ENCODE measurements around the gene SNX25.
"Not testable (repeated sequence)": the region's sequence is repeated elsewhere in the genome, so short reads cannot be mapped to it uniquely, and the experiment has no call there.

SNX25 gene

DNA sequence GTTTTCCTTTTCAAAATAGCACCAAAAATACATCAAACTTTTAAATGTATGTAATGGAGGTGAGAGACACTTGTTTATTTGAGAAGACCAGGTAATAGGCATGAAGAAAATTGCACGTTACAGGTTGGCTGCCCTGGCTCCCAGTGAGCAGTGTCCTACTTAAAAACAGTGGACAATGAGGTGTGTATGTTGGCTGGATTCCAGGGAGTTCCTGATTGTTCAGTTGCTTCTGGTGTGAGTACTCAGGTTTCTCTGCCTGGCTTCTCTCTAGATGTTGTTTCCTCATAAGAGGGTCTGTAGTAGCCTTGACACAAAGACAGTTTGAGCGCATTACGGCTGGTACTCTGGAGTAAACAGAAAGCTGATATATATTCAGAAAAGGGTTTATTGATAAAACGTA is 29.4 kb downstream of the SNX25 start:
- no peak overlapping the region for H3K4me3 ChIP-seq (replicated peaks in 1 of 2; ENCODE audit: low read depth in 2 of 2, low read length in 2 of 2)
- no peak for TF ChIP-seq CTCF (IDR thresholded peaks at IDR 0.05; ENCODE audit: low read depth, low read length)
- peak in 1 of 2 donors; percentile 38 for DNase-seq (ENCODE audit: low read depth in 2 of 2)

- H3K4me3 ChIP-seq (replicated peaks in 1 of 2; ENCODE audit: low read depth in 2 of 2, low read length in 2 of 2); DNase-seq (ENCODE audit: low read depth in 2 of 2): not testable (repeated sequence)
Observed at GRCh38 chr4:185240486-185240885, 31.1 kb downstream of the SNX25 start.

DNA sequence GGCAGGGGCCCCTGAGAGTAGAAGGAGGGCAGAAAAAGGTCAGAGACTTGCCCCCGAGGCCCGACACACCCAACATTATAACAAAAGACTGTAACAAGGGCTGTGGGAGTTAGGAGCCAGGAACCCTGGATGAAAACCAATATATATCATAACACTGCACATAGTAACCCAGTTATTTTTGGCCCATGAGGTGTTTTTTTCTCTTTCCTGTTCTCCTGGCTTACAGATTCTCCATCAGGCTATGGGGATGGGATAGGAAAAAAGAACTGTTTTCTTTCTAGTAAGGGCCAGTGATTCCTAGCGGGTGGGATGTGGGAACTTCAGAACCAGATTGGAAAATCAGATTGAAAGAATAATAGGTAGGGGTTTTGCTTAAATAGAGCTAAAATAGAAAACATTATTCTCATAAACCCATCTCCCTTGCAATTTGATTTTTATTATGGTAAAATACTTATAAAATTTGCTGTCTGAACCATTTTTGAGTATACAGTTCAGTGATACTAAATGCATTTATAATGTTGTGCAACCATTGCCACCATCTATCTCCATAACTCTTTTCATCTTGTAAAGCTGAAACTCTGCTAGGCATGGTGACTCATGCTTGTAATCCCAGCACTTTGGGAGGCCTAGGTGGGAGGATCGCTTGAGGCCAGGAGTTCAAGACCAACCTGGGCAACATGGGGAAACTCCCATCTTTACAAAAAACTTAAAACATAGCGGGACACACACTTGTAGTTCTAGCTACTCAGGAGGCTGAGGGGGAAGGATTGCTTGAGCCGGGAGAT is 33.5 kb downstream of the SNX25 start:
- TF ChIP-seq CTCF (IDR thresholded peaks at IDR 0.05; ENCODE audit: low read depth, low read length): no peak
- no peak overlapping the region for H3K4me3 ChIP-seq (replicated peaks in 1 of 2; ENCODE audit: low read depth in 2 of 2, low read length in 2 of 2)
- peak; percentile 52 to 55 for DNase-seq (ENCODE audit: low read depth in 2 of 2)

GRCh38 chr4:185243879-185244278 is 34.5 kb downstream of the SNX25 start:
- TF ChIP-seq CTCF (IDR thresholded peaks at IDR 0.05; ENCODE audit: low read depth, low read length): no peak
- DNase-seq (ENCODE audit: low read depth in 2 of 2): no peak
- H3K4me3 ChIP-seq (replicated peaks in 1 of 2; ENCODE audit: low read depth in 2 of 2, low read length in 2 of 2): no peak overlapping the region

DNA sequence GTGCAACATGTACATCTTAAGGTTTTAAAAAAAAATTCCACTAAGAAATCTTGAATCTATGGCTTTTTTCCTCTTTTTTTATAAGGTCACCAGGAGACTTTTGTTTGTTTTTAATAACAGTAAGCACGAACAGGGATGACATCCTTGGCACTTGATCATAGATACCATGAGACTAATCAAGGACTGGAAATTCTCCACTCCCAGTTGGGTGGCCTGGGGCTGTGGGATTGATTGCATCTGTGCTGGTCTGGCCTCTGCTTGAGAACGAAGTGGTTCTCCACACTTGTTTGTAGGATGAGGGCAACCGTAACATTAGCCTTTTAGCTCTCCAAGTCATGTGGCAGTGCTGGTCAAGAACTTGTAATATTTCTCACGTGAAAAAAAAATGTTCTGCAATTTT is 35.4 kb downstream of the SNX25 start:
- TF ChIP-seq CTCF (IDR thresholded peaks at IDR 0.05; ENCODE audit: low read depth, low read length): no peak
- DNase-seq (ENCODE audit: low read depth in 2 of 2): no peak
- H3K4me3 ChIP-seq (replicated peaks in 1 of 2; ENCODE audit: low read depth in 2 of 2, low read length in 2 of 2): no peak overlapping the region

GRCh38 chr4:185246453-185246852 is 37.1 kb downstream of the SNX25 start:
- no peak for TF ChIP-seq CTCF (IDR thresholded peaks at IDR 0.05; ENCODE audit: low read depth, low read length)
- peak in 1 of 2 donors; percentile 23 for DNase-seq (ENCODE audit: low read depth in 2 of 2)

DNA sequence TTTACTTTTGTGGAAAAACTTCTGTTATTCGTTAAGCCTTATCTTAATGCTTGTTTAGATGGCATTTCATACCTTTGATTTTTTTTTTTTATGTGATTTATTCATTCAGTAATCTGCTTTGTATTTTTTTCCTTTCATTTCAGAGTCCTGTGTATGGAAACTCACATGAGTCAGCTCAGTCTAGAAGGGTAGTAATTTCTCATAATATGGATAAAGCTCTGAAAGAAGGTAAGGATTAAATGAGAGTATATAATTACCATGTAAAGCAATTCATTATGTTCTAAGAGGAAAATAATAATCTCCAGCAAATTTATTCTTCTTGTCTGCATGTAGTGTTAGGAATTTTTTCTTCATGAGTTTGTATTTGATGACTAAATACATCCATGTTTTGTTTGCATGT is 37.8 kb downstream of the SNX25 start:
- no peak overlapping the region for H3K4me3 ChIP-seq (replicated peaks in 1 of 2; ENCODE audit: low read depth in 2 of 2, low read length in 2 of 2)
- TF ChIP-seq CTCF (IDR thresholded peaks at IDR 0.05; ENCODE audit: low read depth, low read length): no peak
- DNase-seq (ENCODE audit: low read depth in 2 of 2): peak in 1 of 2 donors; percentile 50

More at GRCh38 chr4:185246453-185246852, 37.1 kb downstream of the SNX25 start:
- no peak overlapping the region for H3K4me3 ChIP-seq (replicated peaks in 1 of 2; ENCODE audit: low read depth in 2 of 2, low read length in 2 of 2)
